Prostate gland (tissue), 2 donors: ENCODE results near the gene DDOST.

Source experiments
- CTCF ChIP-seq, 4 experiments: fragments of 200-600 bp in 2 of 4; fragments of 450-650 bp in 2 of 4; sonication (generic) in 2 of 4; IDR thresholded peaks; 1 replicate in 3 of 4; 2 replicates in 1 of 4; pipeline ENCODE4 v1.5.1; 2016 to 2019; ENCODE audit warnings: antibody characterized with exemption in 4 of 4, mild to moderate bottlenecking in 2 of 4, moderate library complexity in 2 of 4
- POLR2A ChIP-seq: fragments of 450-650 bp; IDR thresholded peaks from one replicate; pipeline ENCODE4 v1.6.1; 2016; ENCODE audit warnings: antibody characterized with exemption, mild to moderate bottlenecking
- POLR2AphosphoS5 ChIP-seq: sonication (generic); formaldehyde crosslinking; IDR thresholded peaks from one replicate; pipeline ENCODE4 v1.6.1; 2017; ENCODE audit warnings: antibody characterized with exemption

- TF ChIP-seq CTCF (IDR thresholded peaks at IDR 0.05), result no peak
- TF ChIP-seq POLR2A, result no peak
- no peak for TF ChIP-seq POLR2AphosphoS5
Observed at GRCh38 chr1:20678599-20678998, 17.4 kb upstream of the DDOST start.
